Right lung (tissue), 5 donors: Measurements from ENCODE around the gene MTA3. TPM values are rescaled to one million over a fixed set of nuclear protein-coding genes. Genes with fewer than 3 reads are reported as not detected.
"Not testable (repeated sequence)": the region's sequence is repeated elsewhere in the genome, so short reads cannot be mapped to it uniquely, and the experiment has no call there.

Experiments used
- DNase-seq, 2 donors: peaks; one replicate each; pipeline ENCODE4 v3.0.0-alpha.2; 2013
- polyA plus RNA-seq, 5 donors: library from polyadenylated mRNA; unstranded; fragments of 120-200 nt; gene quantifications; one replicate each; pipeline versions ENCODE4 v1.2.1 to v1.2.3, GENCODE V29; 2013; ENCODE audit warnings: inconsistent platforms in 1 of 5, low replicate concordance in 1 of 5; ENCODE audit not compliant: insufficient read length in 5 of 5, insufficient read depth in 1 of 5

The MTA3 gene
- polyA plus RNA-seq, 5 donors: 47.0 to 80.4 (median 72.9) TPM

- peak in 1 of 2 donors; percentile 8 for DNase-seq
Observed at GRCh38 chr2:42562474-42563144, 5.8 kb upstream of the MTA3 start.

DNA sequence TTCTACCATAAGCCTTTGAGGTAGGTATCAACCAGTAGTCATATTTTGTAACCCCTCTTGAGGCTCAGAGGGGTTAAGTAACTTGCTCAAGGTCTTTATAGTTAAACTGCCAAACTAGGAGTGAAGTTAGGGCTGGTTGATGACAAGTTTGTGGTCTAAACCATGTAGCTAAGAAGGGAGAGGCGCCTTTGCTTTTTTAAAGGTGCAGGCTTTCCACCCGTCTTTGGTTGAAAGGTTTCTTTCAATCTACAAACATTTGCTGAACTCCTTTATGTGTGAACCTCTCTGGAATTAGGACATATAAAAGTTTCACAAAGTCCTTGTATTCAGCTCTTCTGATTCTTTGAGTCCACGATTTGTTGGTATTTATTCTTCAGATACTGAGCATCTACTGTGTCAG, 2.4 kb upstream of the MTA3 start:
- DNase-seq: no peak

GRCh38 chr2:42566837-42567321, 1.6 kb upstream of the MTA3 start:
- DNase-seq: no peak

DNA sequence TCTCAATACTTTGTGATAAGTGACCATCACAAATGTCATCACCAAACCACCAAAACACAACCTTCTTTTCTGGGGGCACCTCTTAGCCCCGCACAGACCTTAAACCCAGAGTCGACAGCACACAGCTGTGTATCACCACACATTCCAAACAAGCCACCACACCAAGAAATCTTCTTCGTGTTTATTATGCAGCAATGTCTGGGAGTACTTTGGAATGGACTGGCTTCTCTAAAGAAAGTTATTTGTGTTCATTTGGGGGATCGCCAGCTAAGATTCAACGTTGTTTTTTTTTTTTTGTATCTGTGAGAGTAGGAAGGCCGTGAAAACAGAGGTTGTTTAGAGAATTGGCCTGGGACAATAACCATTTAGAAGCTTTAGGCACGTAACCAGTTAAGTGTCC, 1.1 kb upstream of the MTA3 start:
- DNase-seq: peak; percentile 23 to 33

GRCh38 chr2:42567806-42568400, 529 bp upstream of the MTA3 start:
- DNase-seq: peak; percentile 34

DNA sequence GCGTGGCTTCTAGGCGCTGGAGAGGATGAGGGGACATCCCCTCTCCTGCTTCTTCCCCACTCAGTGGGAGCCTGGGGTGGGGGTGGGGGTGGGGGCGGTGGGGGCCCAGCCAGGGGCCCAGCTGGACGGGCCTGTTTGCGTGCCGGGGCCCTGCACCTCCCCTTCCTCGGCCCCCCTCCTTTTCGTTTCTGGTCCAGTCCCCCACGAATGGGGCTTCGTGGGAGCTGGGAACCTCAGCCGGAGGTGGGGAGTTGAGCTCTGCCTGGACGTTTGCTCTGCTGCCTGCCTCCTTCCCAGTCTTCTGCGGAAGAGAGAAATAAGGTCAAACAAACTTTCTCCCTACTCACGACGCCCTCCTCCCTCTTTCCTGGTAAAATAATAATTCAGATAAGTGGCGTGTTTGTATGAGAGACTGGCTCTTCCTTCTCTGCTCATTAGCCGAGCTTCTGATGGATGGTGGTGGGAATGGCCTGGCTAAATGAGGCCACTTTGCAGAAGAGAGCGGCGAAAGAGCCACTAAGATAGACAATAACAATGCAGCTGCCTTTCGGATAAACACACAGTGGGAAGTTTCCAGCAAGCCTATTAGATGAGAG, 782 bp downstream of the MTA3 start:
- peak; percentile 35 to 39 for DNase-seq

GRCh38 chr2:42569883-42570282, 1.5 kb downstream of the MTA3 start:
- no peak for DNase-seq

- DNase-seq: no peak
Observed at GRCh38 chr2:42572297-42573081, 4.1 kb downstream of the MTA3 start.

- DNase-seq: no peak
Observed at GRCh38 chr2:42573256-42573655, 4.8 kb downstream of the MTA3 start.

- no peak for DNase-seq
Observed at GRCh38 chr2:42575458-42576064, 7.1 kb downstream of the MTA3 start.

DNA sequence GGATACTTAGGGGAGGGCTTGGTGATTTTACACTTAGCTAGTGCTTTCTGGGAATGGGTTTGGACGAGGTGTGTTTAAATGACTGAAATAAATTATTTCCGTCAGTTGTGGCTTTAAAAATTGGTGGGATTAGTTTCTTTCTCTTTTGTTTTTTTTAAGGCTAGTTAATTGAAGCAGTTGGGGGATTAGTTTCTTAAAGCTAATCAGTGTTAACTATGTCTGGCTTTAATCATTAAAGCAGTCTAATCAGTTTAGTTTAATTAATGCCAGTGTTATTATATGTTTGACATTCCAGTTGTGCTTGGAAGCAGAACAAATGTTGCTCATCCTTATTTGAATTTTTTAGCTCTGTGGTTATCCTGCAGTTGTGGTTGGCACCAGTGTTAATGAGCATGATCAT, 10.2 kb downstream of the MTA3 start:
- no peak for DNase-seq

GRCh38 chr2:42581257-42581656, 12.8 kb downstream of the MTA3 start:
- no peak for DNase-seq

DNA sequence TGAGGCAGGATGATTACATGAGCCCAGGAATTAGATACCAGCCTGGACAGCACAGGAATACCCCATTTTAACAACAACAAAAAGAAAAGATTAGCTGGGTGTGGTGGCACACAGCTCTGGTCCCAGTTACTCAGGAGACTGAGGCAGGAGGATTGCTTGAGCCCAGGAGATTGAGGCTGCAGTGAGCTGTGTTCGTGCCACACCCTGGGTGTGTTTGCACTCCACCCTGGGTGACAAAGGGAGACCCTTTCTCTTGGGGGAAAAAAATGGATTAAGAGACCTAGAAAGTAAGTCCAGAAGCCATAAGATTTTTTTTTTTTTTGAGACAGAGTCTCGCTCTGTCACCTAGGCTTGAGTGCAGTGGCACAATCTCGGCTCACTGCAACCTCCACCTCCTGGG, 16.2 kb downstream of the MTA3 start:
- DNase-seq: not testable (repeated sequence)

DNA sequence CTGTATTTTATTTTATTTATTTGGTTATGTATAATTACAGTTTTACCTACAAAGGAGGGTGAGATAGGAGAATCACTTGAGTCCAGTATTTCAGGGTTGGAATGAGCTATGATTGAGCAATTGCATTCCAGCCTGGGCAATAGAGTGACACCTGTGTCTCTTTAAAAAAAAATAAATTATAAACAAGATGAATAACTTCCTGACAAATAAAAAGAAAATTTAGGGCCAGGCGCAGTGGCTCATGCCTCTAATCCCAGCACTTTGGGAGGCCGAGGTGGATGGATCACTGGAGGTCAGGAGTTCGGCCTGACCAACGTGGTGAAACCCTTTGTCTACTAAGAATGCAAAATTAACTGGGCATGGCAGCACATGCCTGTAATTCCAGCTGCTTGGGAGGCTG, 17.3 kb downstream of the MTA3 start:
- DNase-seq: no peak

DNA sequence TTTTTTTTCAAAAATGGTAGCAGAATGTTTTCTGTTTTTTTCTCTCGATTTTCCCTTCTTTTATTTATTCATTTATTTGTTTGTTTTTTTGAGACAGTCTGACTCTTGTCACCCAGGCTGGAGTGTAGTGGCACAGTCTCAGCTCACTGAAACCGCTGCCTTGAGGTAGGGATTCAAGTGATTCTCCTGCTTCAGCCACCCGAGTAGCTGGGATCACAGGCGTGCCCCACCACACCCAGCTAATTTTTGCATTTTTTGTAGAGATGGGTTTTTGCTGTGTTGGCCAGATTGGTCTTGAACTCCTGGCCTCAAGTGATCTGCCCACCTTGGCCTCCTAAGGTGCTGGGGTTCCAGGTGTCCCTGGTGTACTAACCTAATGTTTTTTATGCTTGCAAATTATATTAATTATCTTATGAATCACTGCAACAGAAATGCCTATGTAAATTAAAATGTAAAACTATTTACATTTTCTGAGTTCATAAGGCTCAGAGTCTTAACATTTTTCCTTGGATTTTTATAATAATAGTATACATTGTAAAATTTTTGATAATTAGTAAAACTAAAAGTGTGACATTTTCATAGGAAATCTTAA, 19.2 kb downstream of the MTA3 start:
- no peak for DNase-seq

DNA sequence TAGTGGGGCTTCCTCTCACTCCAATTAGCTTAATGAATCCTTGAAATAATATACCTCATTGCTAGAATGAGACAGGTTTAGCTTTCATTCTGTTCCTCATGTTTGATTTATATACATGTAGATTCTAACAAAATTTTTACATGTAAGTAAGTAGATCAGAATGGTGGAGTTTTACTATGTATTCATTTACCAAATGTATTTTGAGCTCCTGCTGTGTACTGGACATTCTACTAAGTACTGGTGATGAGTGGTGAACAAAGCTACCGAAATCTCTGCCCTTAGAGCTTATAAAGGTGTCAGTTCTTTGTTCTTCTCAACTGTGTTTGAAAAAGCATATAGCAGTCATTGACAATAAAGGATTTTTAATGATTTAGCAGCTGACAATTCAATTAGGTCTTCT, 19.7 kb downstream of the MTA3 start:
- DNase-seq: no peak

GRCh38 chr2:42590176-42590575, 21.7 kb downstream of the MTA3 start:
- DNase-seq: no peak

DNA sequence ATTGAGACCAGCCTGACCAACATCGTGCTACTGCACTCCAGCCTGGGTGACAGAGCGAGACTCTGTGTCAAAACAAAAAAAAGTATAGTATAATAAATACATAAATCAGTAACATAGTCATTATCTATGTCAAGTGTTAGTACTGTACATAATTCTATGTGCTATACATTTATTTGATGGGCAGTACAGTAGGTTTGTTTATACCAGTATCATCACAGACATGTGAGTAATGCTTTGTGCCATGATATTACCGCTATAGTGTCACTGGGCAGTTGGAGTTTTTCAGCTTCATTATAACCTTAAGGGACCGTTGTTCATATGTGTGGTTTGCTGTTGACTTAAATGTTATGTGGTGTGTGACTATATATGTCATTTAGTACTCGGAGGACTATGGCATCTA, 24.9 kb downstream of the MTA3 start:
- no peak for DNase-seq

DNA sequence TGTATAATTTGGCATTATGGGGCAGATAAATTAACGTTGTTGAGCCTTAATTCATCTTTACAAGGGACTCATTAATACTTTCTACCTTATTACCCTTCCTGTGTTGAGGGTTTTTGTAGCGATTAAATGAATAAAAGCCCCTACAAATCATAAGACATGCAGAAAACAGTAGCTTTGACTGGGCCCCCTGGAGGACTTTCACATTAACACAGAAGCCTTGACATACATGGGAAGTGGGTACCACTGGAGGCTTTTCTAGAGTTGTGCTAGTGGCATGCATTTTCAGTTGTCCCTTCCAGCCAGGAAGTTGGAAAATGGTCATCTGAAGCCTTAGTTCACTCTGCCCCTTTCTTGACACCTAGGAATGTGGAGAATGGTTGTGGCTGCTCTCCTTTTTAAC, 30.2 kb downstream of the MTA3 start:
- DNase-seq: no peak

- DNase-seq: no peak
Observed at GRCh38 chr2:42601076-42601475, 32.6 kb downstream of the MTA3 start.

GRCh38 chr2:42602218-42602875, 33.9 kb downstream of the MTA3 start:
- DNase-seq: no peak
